K562 (cell line): ENCODE measurements around the gene IFT172. TPM values are rescaled to one million over a fixed set of nuclear protein-coding genes. Genes with fewer than 3 reads are reported as not detected.
A peak's percentile ranks its signal among the peaks of the same experiment; 100 is the strongest.

Source experiments
- ATAC-seq: fragments of 200-7000 bp; cut with Tn5 transposase; 3 replicates; pipeline ENCODE4 v1.9.1; 2020; ENCODE audit warnings: moderate library complexity
- BruUV-seq: library from RNA; stranded (reverse); fragments of 400-500 nt; replicated peaks from 2 replicates; lab custom pipeline; 2021; lab: Mats Ljungman, UMichigan
- CTCF ChIA-PET: fragments of 300-600 bp; formaldehyde crosslinking; extraction: SDS; loops from one replicate; lab custom pipeline; 2021; ENCODE audit warnings: low intra/inter-chr PET ratio; lab: Yijun Ruan, JAX
- POLR2A ChIA-PET: fragments of 300-600, 350-650 bp; sonication (Branson Sonifier 250); formaldehyde crosslinking; extraction: SDS; loops from one replicate; lab custom pipeline; 2021; ENCODE audit warnings: antibody characterized with exemption, inconsistent platforms; lab: Yijun Ruan, JAX
- DNase-seq, 4 experiments: peaks; one replicate each; pipeline versions ENCODE4 v3.0.0 to v3.0.0-alpha.2; 2011 to 2018; ENCODE audit warnings: low spot score in 3 of 4, mixed read lengths in 3 of 4; ENCODE audit errors: extremely low read depth in 1 of 4
- FAIRE-seq: peaks from 2 replicates; lab custom pipeline; 2011; peaks lifted over from hg19 to GRCh38; lab: Jason Lieb, UNC
- H2AFZ ChIP-seq: 2 replicates; pipeline ENCODE4 v1.6.0; 2011; ENCODE audit warnings: low read depth, low read length, control low read depth, inconsistent platforms
- H3K27ac ChIP-seq: fragments of 200-600 bp; 3 replicates; pipeline ENCODE4 v1.8.0; 2011; ENCODE audit warnings: low read depth, mild to moderate bottlenecking, control low read depth, inconsistent platforms, low read length, moderate library complexity, mixed read lengths; ENCODE audit errors: extremely low read depth
- H3K27me3 ChIP-seq, 2 experiments: fragments of 300-600 bp in 1 of 2; 2 replicates in 1 of 2; 3 replicates in 1 of 2; pipeline versions ENCODE4 v1.6.0 to v1.8.0; 2011; ENCODE audit warnings: inconsistent platforms in 2 of 2, low read length in 2 of 2, mild to moderate bottlenecking in 1 of 2, mixed read lengths in 1 of 2, moderate library complexity in 1 of 2; ENCODE audit not compliant: control insufficient read depth in 2 of 2, insufficient read depth in 2 of 2
- H3K36me3 ChIP-seq: fragments of 300-600 bp; 3 replicates; pipeline ENCODE4 v1.8.0; 2011; ENCODE audit warnings: mild to moderate bottlenecking, low read length, inconsistent platforms; ENCODE audit not compliant: control insufficient read depth, insufficient read depth
- H3K4me1 ChIP-seq, 2 experiments: fragments of 200-600 bp in 1 of 2; replicated peaks in 1 of 2; 2 replicates in 1 of 2; 3 replicates in 1 of 2; pipeline versions ENCODE4 v1.5.1 to v1.8.0; 2011; ENCODE audit warnings: inconsistent platforms in 2 of 2, low read length in 2 of 2, mild to moderate bottlenecking in 1 of 2, mixed read lengths in 1 of 2, moderate library complexity in 1 of 2; ENCODE audit not compliant: control insufficient read depth in 2 of 2, insufficient read depth in 2 of 2
- H3K4me2 ChIP-seq: 2 replicates; pipeline ENCODE4 v1.6.1; 2011; ENCODE audit warnings: low read length, control low read depth, inconsistent platforms, mixed read lengths; ENCODE audit not compliant: insufficient read depth
- H3K4me3 ChIP-seq: fragments of 200-600 bp; sonication (generic), shearing (Covaris generic); 2 replicates; pipeline ENCODE4 v1.5.1; 2016; ENCODE audit warnings: control low read depth, inconsistent platforms
- H3K79me2 ChIP-seq: fragments of 200-600 bp; 3 replicates; pipeline ENCODE4 v1.8.0; 2011; ENCODE audit warnings: low read length, inconsistent platforms; ENCODE audit not compliant: control insufficient read depth, insufficient read depth
- H3K9ac ChIP-seq, 2 experiments: 2 replicates each; pipeline versions ENCODE4 v1.6.0 to v1.6.1; 2011; ENCODE audit warnings: low read depth in 2 of 2, low read length in 2 of 2, control low read depth in 1 of 2, inconsistent platforms in 1 of 2, mild to moderate bottlenecking in 1 of 2, mixed read lengths in 1 of 2; ENCODE audit not compliant: insufficient read depth in 1 of 2
- H3K9me1 ChIP-seq: one replicate; pipeline ENCODE4 v1.6.0; 2011; ENCODE audit warnings: inconsistent platforms, mild to moderate bottlenecking, low read length, moderate library complexity; ENCODE audit not compliant: control insufficient read depth, insufficient read depth
- H3K9me3 ChIP-seq: replicated peaks from 2 replicates; pipeline ENCODE4 v1.5.1; 2011; ENCODE audit warnings: low read depth, low read length, inconsistent platforms; ENCODE audit not compliant: control insufficient read depth, insufficient read depth
- H4K20me1 ChIP-seq: replicated peaks from 2 replicates; pipeline ENCODE4 v1.6.1; 2011; ENCODE audit warnings: low read length, inconsistent platforms, mixed read lengths; ENCODE audit not compliant: control insufficient read depth, insufficient read depth
- ATF3 ChIP-seq, 2 experiments: fragments of 450-650 bp in 1 of 2; sonication (generic) in 1 of 2; formaldehyde crosslinking in 1 of 2; IDR thresholded peaks in 1 of 2; conservative IDR thresholded peaks in 1 of 2; 2 replicates each; pipeline versions ENCODE4 v1.6.1 to v1.8.1; 2016 to 2023; ENCODE audit warnings: mild to moderate bottlenecking in 2 of 2, moderate library complexity in 2 of 2, inconsistent platforms in 1 of 2, missing genetic modification reagents in 1 of 2
- ATF7 ChIP-seq: fragments of 450-650 bp; IDR thresholded peaks from 2 replicates; pipeline ENCODE4 v1.7.1; 2014; ENCODE audit warnings: mild to moderate bottlenecking, moderate library complexity
- BHLHE40 ChIP-seq: IDR thresholded peaks from 2 replicates; pipeline ENCODE4 v1.6.1; 2011; ENCODE audit warnings: low read length, improper control_type of control experiment
- CEBPG ChIP-seq, 3 experiments: fragments of 200-800 bp in 1 of 3; sonication (Bioruptor generic) in 1 of 3; sonication (generic) in 1 of 3; formaldehyde crosslinking in 1 of 3; IDR thresholded peaks in 2 of 3; conservative IDR thresholded peaks in 1 of 3; 2 replicates each; pipeline versions ENCODE4 v1.6.1 to v1.8.0; 2016 to 2022; ENCODE audit warnings: missing compliant biosample characterization in 2 of 3, missing genetic modification characterization in 2 of 3, mild to moderate bottlenecking in 1 of 3, missing genetic modification reagents in 1 of 3
- FOXO4 ChIP-seq: fragments of 450-650 bp; formaldehyde crosslinking; IDR thresholded peaks from 2 replicates; pipeline ENCODE4 v1.4.0; 2020; ENCODE audit warnings: mild to moderate bottlenecking, moderate library complexity
- JUN ChIP-seq, 2 experiments: sonication (generic) in 1 of 2; formaldehyde crosslinking in 1 of 2; IDR thresholded peaks; 2 replicates each; pipeline versions ENCODE4 v1.6.1 to v1.8.0; 2012 to 2022; ENCODE audit warnings: borderline replicate concordance in 2 of 2, mild to moderate bottlenecking in 2 of 2, improper control_type of control experiment in 1 of 2, low read depth in 1 of 2, low read length in 1 of 2, missing genetic modification reagents in 1 of 2
- JUND ChIP-seq, 2 experiments: IDR thresholded peaks; 2 replicates in 1 of 2; 3 replicates in 1 of 2; pipeline ENCODE4 v1.6.1; 2011; ENCODE audit warnings: borderline replicate concordance in 2 of 2, low read depth in 2 of 2, low read length in 2 of 2, improper control_type of control experiment in 1 of 2, missing biosample characterization in 1 of 2, missing genetic modification characterization in 1 of 2, missing genetic modification reagents in 1 of 2
- MEIS2 ChIP-seq: fragments of 450-650 bp; IDR thresholded peaks from 2 replicates; pipeline ENCODE4 v1.6.1; 2014; ENCODE audit warnings: mild to moderate bottlenecking; ENCODE audit not compliant: partially characterized antibody
- NONO ChIP-seq, 2 experiments: fragments of 200-400 bp in 1 of 2; fragments of 450-650 bp in 1 of 2; formaldehyde crosslinking in 1 of 2; IDR thresholded peaks; 2 replicates each; pipeline ENCODE4 v1.6.1; 2017; ENCODE audit warnings: low read depth in 2 of 2, mild to moderate bottlenecking in 2 of 2, moderate library complexity in 2 of 2, low read length in 1 of 2
- PKNOX1 ChIP-seq: fragments of 450-650 bp; IDR thresholded peaks from 2 replicates; pipeline ENCODE4 v1.6.1; 2016
- USF1 ChIP-seq: sonication (generic); formaldehyde crosslinking; IDR thresholded peaks from 2 replicates; pipeline ENCODE4 v1.9.0; 2022; ENCODE audit warnings: mild to moderate bottlenecking, missing genetic modification reagents
- ZBTB8A ChIP-seq: fragments of 450-650 bp; IDR thresholded peaks from 2 replicates; pipeline ENCODE4 v1.6.1; 2018; ENCODE audit warnings: mild to moderate bottlenecking, moderate library complexity; ENCODE audit not compliant: partially characterized antibody
- in situ Hi-C: fragments of 300-500 bp; cut with MboI; formaldehyde crosslinking; loops from 4 replicates; pipeline ENCODE4 v1.15.0; 2018; ENCODE audit warnings: inconsistent platforms, mixed read lengths
- intact Hi-C: fragments of 100-400 bp; cut with micrococcal nuclease; formaldehyde crosslinking; loops from 2 replicates; pipeline ENCODE4 v1.14.2; 2022
- polyA plus RNA-seq, 8 experiments: library from polyadenylated mRNA; depleted of rRNA in 4 of 8; stranded (reverse) in 5 of 8; unstranded in 3 of 8; fragments of >200 nt; fragmentation: Nextera tagmentation in 2 of 8; fragmentation: Illumina TruSeq in 1 of 8; extraction: Ambion mirVana in 2 of 8; extraction: Trizol in 1 of 8; gene quantifications; 2 replicates each; pipeline versions ENCODE4 v1.2.1 to v1.2.3, GENCODE V29; 2011 to 2014; ENCODE audit warnings: inconsistent platforms in 1 of 8, missing spikeins in 1 of 8
- total RNA-seq, 7 experiments: library from RNA; depleted of rRNA in 6 of 7; stranded (reverse); fragments of >200 nt in 6 of 7; fragmentation: Illumina TruSeq in 2 of 7; extraction: Trizol in 2 of 7; gene quantifications; 2 replicates each; pipeline versions ENCODE4 v1.2.1 to v1.2.3, GENCODE V29; 2011 to 2021; ENCODE audit warnings: low replicate concordance in 1 of 7
- TF ChIP-seq, protein P1 (sequence below): fragments of 250-450 bp; sonication (Bioruptor Pico); IDR thresholded peaks from 2 replicates; pipeline ENCODE4 v1.9.0; 2021; ENCODE audit warnings: mild to moderate bottlenecking, inconsistent platforms

The IFT172 gene
- total and polyA plus RNA-seq, 9 of the 15 experiments (the other 6 are each of a cell fraction or from before 2014, with no cell fraction given): 5.6 to 19.1 (median 13.5) TPM

- BruUV-seq: no TSS peak
- no peak overlapping the region for H3K27ac ChIP-seq
- DNase-seq (no peak), ATAC-seq (no peak), FAIRE-seq (peak; percentile 23)
- H3K9ac ChIP-seq: no peak overlapping the region
- no peaks in the 10 kb centered on the region for H3K9me3 ChIP-seq
- H3K27me3 ChIP-seq: no peaks in the 10 kb centered on the region
- no peak overlapping the region for H3K4me3 ChIP-seq
- H3K4me1 ChIP-seq: peaks cover 14 to 18% of the 10 kb centered on the region in 2 experiments; a peak in 4 of 5 replicates
- no peak overlapping the region for H2AFZ ChIP-seq
- in situ Hi-C loops (no loop called here), intact Hi-C loops (no loop called here)
- H3K36me3 ChIP-seq: peaks cover 47% of the 10 kb centered on the region
- H3K4me2 ChIP-seq: no peak overlapping the region
- no peaks in the 10 kb centered on the region for H3K9me1 ChIP-seq
- ChIA-PET CTCF (no interaction called here), POLR2A (interaction anchor here (3.5 to 5.5 kb wide), 3 partner anchors 8 to 22 kb away, joined by 10 to 58 read pairs (median 46); partner anchors contain the start of gene PPM1G)
- peaks cover 40% of the 10 kb centered on the region for H3K79me2 ChIP-seq
- no peaks in the 10 kb centered on the region; the same call in 1 of the 2 replicates for H4K20me1 ChIP-seq
- no peak for TF ChIP-seq ZBTB8A
- peak; percentile 95 for TF ChIP-seq ATF3 (IDR thresholded peaks at IDR 0.05)
- no peak for TF ChIP-seq ATF3 (CRISPR knock-in tag; conservative IDR thresholded peaks at IDR 0.05)
- peak; percentile 62 for TF ChIP-seq PKNOX1
- peak; percentile 65 for TF ChIP-seq USF1 (CRISPR knock-in tag)
- no peak for TF ChIP-seq FOXO4
- TF ChIP-seq JUND (IDR thresholded peaks at IDR 0.05; ENCODE audit: borderline replicate concordance, low read depth, low read length): peak; percentile 79; the same call in 1 of the 2 replicates
- peak; percentile 76 for TF ChIP-seq JUND (tag; IDR thresholded peaks at IDR 0.05; ENCODE audit: borderline replicate concordance, low read depth, low read length)
- TF ChIP-seq CEBPG (CRISPR knock-in tag; IDR thresholded peaks at IDR 0.05): no peak
- peak in 1 of 2 experiments; percentile 59; a peak in 1 of 4 replicates for TF ChIP-seq CEBPG (tag; conservative IDR thresholded peaks at IDR 0.05 in 1 of 2, IDR thresholded peaks at IDR 0.05 in 1 of 2)
- peak; percentile 48 for TF ChIP-seq MEIS2
- TF ChIP-seq, protein P1, sequence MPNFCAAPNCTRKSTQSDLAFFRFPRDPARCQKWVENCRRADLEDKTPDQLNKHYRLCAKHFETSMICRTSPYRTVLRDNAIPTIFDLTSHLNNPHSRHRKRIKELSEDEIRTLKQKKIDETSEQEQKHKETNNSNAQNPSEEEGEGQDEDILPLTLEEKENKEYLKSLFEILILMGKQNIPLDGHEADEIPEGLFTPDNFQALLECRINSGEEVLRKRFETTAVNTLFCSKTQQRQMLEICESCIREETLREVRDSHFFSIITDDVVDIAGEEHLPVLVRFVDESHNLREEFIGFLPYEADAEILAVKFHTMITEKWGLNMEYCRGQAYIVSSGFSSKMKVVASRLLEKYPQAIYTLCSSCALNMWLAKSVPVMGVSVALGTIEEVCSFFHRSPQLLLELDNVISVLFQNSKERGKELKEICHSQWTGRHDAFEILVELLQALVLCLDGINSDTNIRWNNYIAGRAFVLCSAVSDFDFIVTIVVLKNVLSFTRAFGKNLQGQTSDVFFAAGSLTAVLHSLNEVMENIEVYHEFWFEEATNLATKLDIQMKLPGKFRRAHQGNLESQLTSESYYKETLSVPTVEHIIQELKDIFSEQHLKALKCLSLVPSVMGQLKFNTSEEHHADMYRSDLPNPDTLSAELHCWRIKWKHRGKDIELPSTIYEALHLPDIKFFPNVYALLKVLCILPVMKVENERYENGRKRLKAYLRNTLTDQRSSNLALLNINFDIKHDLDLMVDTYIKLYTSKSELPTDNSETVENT: no peak
- TF ChIP-seq BHLHE40: peak; percentile 15; the same call in 1 of the 2 replicates
- TF ChIP-seq JUN (IDR thresholded peaks at IDR 0.05; ENCODE audit: borderline replicate concordance, low read depth, low read length): peak; percentile 87
- TF ChIP-seq JUN (CRISPR knock-in tag; IDR thresholded peaks at IDR 0.05; ENCODE audit: borderline replicate concordance): no peak
- peak; percentile 79; the same call in 1 of the 2 replicates for TF ChIP-seq ATF7
- no peak for TF ChIP-seq NONO (IDR thresholded peaks at IDR 0.05; ENCODE audit: low read depth in 2 of 2, low read length in 1 of 2)
Measured at GRCh38 chr2:27431395-27431794, 58.1 kb downstream of the IFT172 start.
